ENCODE measurements around the gene C19orf81.

Gene C19orf81

GRCh38 chr19:50626795-50627194 lies 22.4 kb upstream of the C19orf81 start:
- no peak for TF ChIP-seq CTCF (conservative IDR thresholded peaks at IDR 0.05; ENCODE audit: low read length)
- TF ChIP-seq EZH2phosphoT487 (IDR thresholded peaks at IDR 0.05; ENCODE audit: borderline replicate concordance) = no peak
- Histone ChIP-seq H3K27me3 (ENCODE audit: insufficient read depth, low read length, poor library complexity, severe bottlenecking) (no peaks in the 10 kb centered on the region), H3K4me3 (ENCODE audit: low read length, poor library complexity, severe bottlenecking) (no peak overlapping the region), H3K4me1 (ENCODE audit: insufficient read depth, low read length, poor library complexity, severe bottlenecking) (no peaks in the 10 kb centered on the region), H3K9me2 (replicated peaks; ENCODE audit: low read depth, low read length) (no peaks in the 10 kb centered on the region), H3K9me3 (ENCODE audit: insufficient read depth, low read depth, low read length) (no peaks in the 10 kb centered on the region), H3K79me2 (ENCODE audit: insufficient read depth, low read length) (no peaks in the 10 kb centered on the region), H4K20me1 (ENCODE audit: insufficient read depth, low read length, poor library complexity, severe bottlenecking) (no peaks in the 10 kb centered on the region), H3K36me3 (ENCODE audit: insufficient read depth, low read length) (no peaks in the 10 kb centered on the region), H3K9ac (ENCODE audit: low read depth, low read length, poor library complexity, severe bottlenecking) (no peak overlapping the region), H2AFZ (ENCODE audit: low read length) (no peak overlapping the region), H3F3A (ENCODE audit: low read depth) (no peaks in the 10 kb centered on the region), H3K4me2 (ENCODE audit: low read depth, low read length, poor library complexity, severe bottlenecking) (no peak overlapping the region)

- Histone ChIP-seq H3K36me3 (ENCODE audit: insufficient read depth, low read length) (no peaks in the 10 kb centered on the region), H3K4me1 (ENCODE audit: insufficient read depth, low read length, poor library complexity, severe bottlenecking) (no peaks in the 10 kb centered on the region), H3K79me2 (ENCODE audit: insufficient read depth, low read length) (no peaks in the 10 kb centered on the region), H3K4me3 (ENCODE audit: low read length, poor library complexity, severe bottlenecking) (no peak overlapping the region), H3K9ac (ENCODE audit: low read depth, low read length, poor library complexity, severe bottlenecking) (no peak overlapping the region), H3K4me2 (ENCODE audit: low read depth, low read length, poor library complexity, severe bottlenecking) (no peak overlapping the region), H4K20me1 (ENCODE audit: insufficient read depth, low read length, poor library complexity, severe bottlenecking) (no peaks in the 10 kb centered on the region), H3F3A (ENCODE audit: low read depth) (no peaks in the 10 kb centered on the region), H2AFZ (ENCODE audit: low read length) (no peak overlapping the region), H3K27me3 (ENCODE audit: insufficient read depth, low read length, poor library complexity, severe bottlenecking) (no peaks in the 10 kb centered on the region), H3K9me2 (replicated peaks; ENCODE audit: low read depth, low read length) (no peaks in the 10 kb centered on the region), H3K9me3 (ENCODE audit: insufficient read depth, low read depth, low read length) (no peaks in the 10 kb centered on the region)
- TF ChIP-seq CTCF (conservative IDR thresholded peaks at IDR 0.05; ENCODE audit: low read length) (no peak), EZH2phosphoT487 (IDR thresholded peaks at IDR 0.05; ENCODE audit: borderline replicate concordance) (no peak)
Measured at GRCh38 chr19:50628146-50628545, 21.1 kb upstream of the C19orf81 start.

- Histone ChIP-seq H2AFZ (ENCODE audit: low read length) (no peak overlapping the region), H3K9me2 (replicated peaks; ENCODE audit: low read depth, low read length) (no peaks in the 10 kb centered on the region), H3K4me1 (ENCODE audit: insufficient read depth, low read length, poor library complexity, severe bottlenecking) (no peaks in the 10 kb centered on the region), H3F3A (ENCODE audit: low read depth) (no peaks in the 10 kb centered on the region), H3K9me3 (ENCODE audit: insufficient read depth, low read depth, low read length) (peaks cover 3% of the 10 kb centered on the region; the same call in 1 of the 2 replicates), H3K36me3 (ENCODE audit: insufficient read depth, low read length) (no peaks in the 10 kb centered on the region), H3K9ac (ENCODE audit: low read depth, low read length, poor library complexity, severe bottlenecking) (no peak overlapping the region), H3K27me3 (ENCODE audit: insufficient read depth, low read length, poor library complexity, severe bottlenecking) (no peaks in the 10 kb centered on the region), H3K4me3 (ENCODE audit: low read length, poor library complexity, severe bottlenecking) (no peak overlapping the region), H3K4me2 (ENCODE audit: low read depth, low read length, poor library complexity, severe bottlenecking) (no peak overlapping the region), H3K79me2 (ENCODE audit: insufficient read depth, low read length) (no peaks in the 10 kb centered on the region), H4K20me1 (ENCODE audit: insufficient read depth, low read length, poor library complexity, severe bottlenecking) (no peaks in the 10 kb centered on the region)
- TF ChIP-seq EZH2phosphoT487 (IDR thresholded peaks at IDR 0.05; ENCODE audit: borderline replicate concordance) (no peak), CTCF (conservative IDR thresholded peaks at IDR 0.05; ENCODE audit: low read length) (no peak)
Measured at GRCh38 chr19:50628551-50628950, 20.7 kb upstream of the C19orf81 start.
